HG02970 (cell line): ENCODE results near the gene TEK.

Experiments used
- ATAC-seq: cut with Tn5 transposase; IDR thresholded peaks from one replicate; pipeline ENCODE4 v1.9.1; 2021; ENCODE audit warnings: mild to moderate bottlenecking, moderate library complexity, moderate number of reproducible peaks; ENCODE audit not compliant: unreplicated experiment, low FRiP score

TEK gene

GRCh38 chr9:27118916-27119315, 9.9 kb downstream of the TEK start:
- no peak for ATAC-seq

GRCh38 chr9:27124151-27124550, 15.1 kb downstream of the TEK start:
- no peak for ATAC-seq

GRCh38 chr9:27125030-27125429, 16.0 kb downstream of the TEK start:
- ATAC-seq, result no peak

- ATAC-seq, result no peak
Measured at GRCh38 chr9:27125936-27126335, 16.9 kb downstream of the TEK start.

- ATAC-seq, result no peak
Measured at GRCh38 chr9:27126670-27127069, 17.6 kb downstream of the TEK start.

GRCh38 chr9:27129221-27129620, 20.2 kb downstream of the TEK start:
- no peak for ATAC-seq

- ATAC-seq, result no peak
Measured at GRCh38 chr9:27131731-27132130, 22.7 kb downstream of the TEK start.

GRCh38 chr9:27133817-27134216, 24.8 kb downstream of the TEK start:
- no peak for ATAC-seq

- ATAC-seq, result no peak
Measured at GRCh38 chr9:27142299-27142930, 33.4 kb downstream of the TEK start.

GRCh38 chr9:27145143-27145542, 36.1 kb downstream of the TEK start:
- ATAC-seq, result no peak

- no peak for ATAC-seq
Measured at GRCh38 chr9:27149651-27150050, 40.6 kb downstream of the TEK start.

GRCh38 chr9:27150746-27151406, 41.9 kb downstream of the TEK start:
- no peak for ATAC-seq

GRCh38 chr9:27151693-27152404, 42.8 kb downstream of the TEK start:
- ATAC-seq, result no peak

GRCh38 chr9:27152405-27152718, 43.3 kb downstream of the TEK start:
- ATAC-seq, result no peak

GRCh38 chr9:27154908-27155307, 45.9 kb downstream of the TEK start:
- no peak for ATAC-seq

GRCh38 chr9:27157097-27157496, 48.1 kb downstream of the TEK start:
- ATAC-seq, result no peak

GRCh38 chr9:27157736-27158135, 48.7 kb downstream of the TEK start:
- ATAC-seq, result no peak

GRCh38 chr9:27160636-27161035, 51.6 kb downstream of the TEK start:
- ATAC-seq, result no peak

GRCh38 chr9:27162045-27162444, 53.0 kb downstream of the TEK start:
- ATAC-seq, result no peak

- no peak for ATAC-seq
Measured at GRCh38 chr9:27165068-27165467, 56.0 kb downstream of the TEK start.

GRCh38 chr9:27165670-27166069, 56.6 kb downstream of the TEK start:
- ATAC-seq, result no peak

GRCh38 chr9:27168496-27168895, 59.5 kb downstream of the TEK start:
- ATAC-seq, result no peak
